SW 1271 (cell line): Measurements from ENCODE around the gene ELOVL4.
A peak's percentile ranks its signal among the peaks of the same experiment; 100 is the strongest.

Experiments
- DNase-seq, 2 experiments: peaks; one replicate each; lab custom pipeline; 2025; lab: John Stamatoyannopoulos, UW

The ELOVL4 gene

GRCh38 chr6:79947191-79948186 lies at the start of gene ELOVL4:
TSS of gene ELOVL4 (minus strand) at chr6:79947553. CDS start at chr6:79947279, 274 bp downstream.
- peak; percentile 40 to 84 for DNase-seq

GRCh38 chr6:79993911-79994309 lies 46.6 kb upstream of the ELOVL4 start:
- DNase-seq = no peak

GRCh38 chr6:79993012-79993910 lies 45.9 kb upstream of the ELOVL4 start:
- DNase-seq = no peak

DNA sequence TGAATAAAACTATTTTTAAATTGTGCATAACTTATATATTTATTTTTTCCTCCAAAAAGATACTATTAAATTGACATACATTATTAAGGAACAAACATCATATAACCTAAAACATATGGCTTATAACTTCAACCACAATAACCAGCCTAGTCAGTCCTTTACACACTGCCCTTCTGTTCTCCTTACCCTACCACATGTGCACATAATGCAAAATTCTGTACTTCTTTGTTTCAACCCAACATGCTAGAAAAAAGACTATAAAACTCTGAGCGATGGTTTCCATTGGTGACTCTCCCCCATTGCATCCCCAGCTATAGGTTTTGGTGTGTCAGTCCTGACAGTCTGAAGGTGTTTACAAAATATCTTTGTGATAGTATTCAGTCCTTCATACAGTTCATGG lies 42.3 kb upstream of the ELOVL4 start:
- DNase-seq = no peak

DNA sequence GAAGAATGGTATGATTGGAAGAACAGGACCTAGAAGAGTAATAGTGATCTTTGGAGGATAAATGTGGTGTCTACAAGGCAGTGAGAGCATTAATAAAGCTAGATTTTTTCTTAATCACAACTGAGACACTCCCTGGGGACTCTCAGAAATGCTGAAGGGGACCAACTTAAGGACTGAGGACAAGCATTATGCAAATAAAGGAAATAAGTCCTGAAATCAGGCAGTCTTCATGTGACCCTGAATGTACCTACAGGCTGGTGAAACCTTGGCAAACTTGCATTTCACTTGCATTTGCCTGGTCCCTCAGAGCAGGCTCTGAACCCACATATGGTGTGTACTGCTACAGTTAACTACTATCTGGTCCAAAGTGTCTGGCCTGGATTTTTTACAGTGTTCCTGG lies 37.8 kb upstream of the ELOVL4 start:
- DNase-seq = no peak

DNA sequence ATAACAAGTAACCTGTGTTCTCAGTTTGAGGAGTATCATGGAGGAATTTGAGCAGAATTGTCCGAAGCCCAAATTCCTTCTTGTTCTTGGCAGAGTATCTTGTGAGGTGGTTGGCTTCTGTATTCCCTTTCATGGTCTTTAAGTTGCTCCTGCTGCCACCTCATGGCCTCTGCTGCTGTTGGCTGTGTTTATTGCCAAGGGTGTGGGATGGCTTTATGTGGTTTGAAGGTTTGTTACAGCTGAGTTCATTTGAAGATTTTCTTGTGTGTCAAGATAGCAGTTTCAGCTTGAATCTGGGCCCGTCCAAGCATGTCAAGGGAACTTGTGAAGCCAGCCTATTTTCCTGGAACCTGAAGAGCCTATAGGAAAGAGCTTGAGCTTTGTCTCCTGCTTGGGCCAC lies 36.9 kb upstream of the ELOVL4 start:
- DNase-seq = peak in 1 of 2 experiments; percentile 10

- no peak for DNase-seq
Observed at GRCh38 chr6:79981652-79982051, 34.3 kb upstream of the ELOVL4 start.

GRCh38 chr6:79971193-79971592 lies 23.8 kb upstream of the ELOVL4 start:
- DNase-seq = no peak

GRCh38 chr6:79969784-79970183 lies 22.4 kb upstream of the ELOVL4 start:
- DNase-seq = no peak

DNA sequence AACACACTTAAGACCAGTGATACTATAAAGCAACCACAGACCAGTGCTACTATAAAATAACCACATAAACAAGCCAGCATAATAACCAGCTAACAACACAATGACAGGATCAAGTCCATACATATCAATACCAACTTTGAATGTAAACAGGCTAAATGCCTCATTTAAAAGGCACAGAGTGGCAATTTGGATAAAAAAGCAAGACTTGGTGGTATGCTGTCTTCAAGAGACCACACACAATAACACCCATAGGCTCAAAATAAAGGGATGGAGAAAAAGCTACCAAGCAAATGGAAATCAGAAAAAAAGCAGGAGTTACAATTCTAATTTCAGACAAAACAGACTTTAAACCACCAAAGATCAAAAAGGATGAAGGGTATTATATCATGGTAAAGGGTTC lies 19.8 kb upstream of the ELOVL4 start:
- DNase-seq = no peak

DNA sequence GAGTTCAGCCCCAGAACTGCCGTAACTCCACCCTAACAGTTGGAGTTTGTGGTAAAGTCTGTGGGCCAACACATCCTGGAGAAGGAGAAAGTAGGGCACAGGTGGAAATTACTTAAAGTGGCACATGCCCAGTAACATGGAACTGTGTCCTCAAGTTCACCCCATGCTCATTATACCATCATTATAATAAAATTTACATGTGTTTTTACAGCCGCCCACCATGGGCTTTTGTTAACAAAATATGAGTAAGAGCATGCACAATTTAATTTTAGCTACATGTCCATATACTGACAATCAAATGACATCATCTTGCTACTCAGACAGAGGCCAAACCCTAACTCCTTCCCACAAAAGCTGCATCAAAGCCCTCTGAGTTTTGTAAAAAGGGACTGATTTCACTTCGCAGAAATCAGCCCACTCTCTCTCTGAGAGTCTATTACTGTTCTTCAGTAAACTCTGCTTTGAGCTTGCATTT lies 17.3 kb upstream of the ELOVL4 start:
- DNase-seq = no peak

DNA sequence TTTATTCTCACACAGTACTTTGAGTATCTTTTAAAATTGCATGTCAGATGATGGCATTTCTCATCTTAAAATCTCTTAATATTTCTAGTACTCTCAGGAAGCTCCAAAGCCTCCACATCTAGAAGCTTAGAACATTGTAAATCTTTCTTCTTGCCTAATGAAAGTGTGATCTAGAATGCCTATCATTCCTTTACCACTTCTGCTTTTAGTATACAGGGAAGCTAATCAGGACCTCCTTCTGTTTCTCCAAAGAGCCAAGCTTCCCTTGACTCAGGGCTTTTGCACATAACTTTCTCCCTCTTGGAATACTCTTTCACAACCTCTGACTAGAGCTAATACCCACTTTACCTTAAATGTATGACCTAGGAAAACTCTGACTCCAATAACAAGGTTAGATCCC lies 7.5 kb upstream of the ELOVL4 start:
- DNase-seq = no peak

DNA sequence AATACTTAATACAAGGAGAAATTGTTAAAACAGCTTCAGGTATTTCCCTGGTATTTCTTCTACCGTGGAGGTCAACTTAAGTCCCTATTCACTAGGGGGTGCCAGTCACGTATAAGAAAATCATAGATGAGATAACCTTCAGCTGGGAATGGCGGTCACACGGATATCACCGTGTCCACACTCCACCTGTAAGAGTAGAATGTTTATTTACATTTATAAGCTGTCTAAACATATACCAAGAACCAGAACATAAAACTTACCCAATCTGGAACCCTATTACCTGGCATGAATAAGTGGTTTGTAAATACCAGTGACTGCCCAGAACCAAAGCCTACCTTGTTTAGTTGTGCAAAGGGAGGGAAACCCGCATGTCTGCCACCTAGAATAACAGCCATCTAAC lies 1.9 kb upstream of the ELOVL4 start:
- DNase-seq = peak; percentile 10 to 75

GRCh38 chr6:79946272-79947190 lies 822 bp downstream of the ELOVL4 start:
- DNase-seq = peak in 1 of 2 experiments; percentile 41

- no peak for DNase-seq
Observed at GRCh38 chr6:79943133-79943532, 4.2 kb downstream of the ELOVL4 start.

DNA sequence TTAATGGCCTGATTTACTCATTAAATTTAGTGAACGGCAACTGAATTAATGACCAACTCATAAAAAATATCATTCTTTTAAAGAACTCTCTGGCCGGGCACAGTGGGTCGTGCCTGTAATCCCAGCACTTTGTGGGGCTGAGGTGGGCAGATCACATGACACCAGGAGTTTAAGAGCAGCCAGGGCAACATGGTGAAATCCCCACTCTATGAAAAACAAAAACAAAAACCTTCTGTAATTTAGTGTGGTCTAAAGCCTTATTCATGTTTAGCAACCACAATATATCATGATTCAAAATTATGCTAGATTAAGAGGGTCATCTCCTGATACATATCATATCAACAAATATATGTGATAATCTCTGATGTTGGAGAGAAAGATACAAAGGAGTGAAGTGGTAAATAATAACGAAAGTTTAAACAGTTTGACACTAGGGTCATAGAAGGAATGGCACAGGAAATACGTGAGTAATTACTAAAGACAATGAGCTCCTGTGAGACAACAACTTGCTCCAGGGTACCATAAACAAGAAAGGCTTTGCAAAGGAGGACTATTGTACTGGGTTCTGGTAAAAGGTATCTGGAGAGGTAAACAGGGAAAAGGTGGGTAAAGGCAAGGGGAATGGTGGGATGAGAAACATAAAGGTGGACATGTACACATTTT lies 5.7 kb downstream of the ELOVL4 start:
- DNase-seq = no peak

- peak in 1 of 2 experiments; percentile 5 for DNase-seq
Observed at GRCh38 chr6:79928478-79928998, 18.8 kb downstream of the ELOVL4 start.

- DNase-seq = no peak
Observed at GRCh38 chr6:79927758-79928157, 19.6 kb downstream of the ELOVL4 start.

GRCh38 chr6:79923270-79923669 lies 24.1 kb downstream of the ELOVL4 start:
- DNase-seq = no peak

GRCh38 chr6:79922018-79922417 lies 25.3 kb downstream of the ELOVL4 start:
- DNase-seq = no peak

- no peak for DNase-seq
Observed at GRCh38 chr6:79913369-79913768, 34.0 kb downstream of the ELOVL4 start.
